AG08395 (cell line): ENCODE data around the gene NLRP14.

Experiments
- DNase-seq: peaks from one replicate; pipeline ENCODE4 v3.0.0; 2012; ENCODE audit warnings: mixed read lengths, low spot score

The NLRP14 gene

GRCh38 chr11:7050191-7050590, 29.9 kb downstream of the NLRP14 start:
- DNase-seq = no peak

- no peak for DNase-seq
Observed at GRCh38 chr11:7056828-7057513, 36.7 kb downstream of the NLRP14 start.

GRCh38 chr11:7057641-7058040, 37.4 kb downstream of the NLRP14 start:
- no peak for DNase-seq

- DNase-seq = peak; percentile 32
Observed at GRCh38 chr11:7060868-7061267, 40.6 kb downstream of the NLRP14 start.

DNA sequence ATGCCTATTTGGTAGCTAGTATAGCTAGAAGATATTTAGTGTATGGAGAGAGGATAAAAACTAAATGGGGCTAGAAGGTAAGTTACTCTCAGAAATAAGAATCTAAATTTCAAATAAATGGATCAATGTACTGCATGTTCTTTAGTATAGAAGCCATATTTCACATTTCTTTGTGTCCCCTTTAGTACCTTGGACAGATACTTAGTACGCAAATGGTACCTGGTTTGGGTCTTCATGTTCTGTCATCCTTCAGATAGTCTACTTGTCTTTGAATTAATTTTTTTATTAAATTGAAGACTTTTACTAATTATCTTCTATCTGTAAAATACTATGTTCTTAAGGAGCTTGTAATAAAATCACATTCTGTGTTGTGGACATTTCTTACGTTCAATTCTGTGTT, 42.3 kb downstream of the NLRP14 start:
- DNase-seq = no peak

DNA sequence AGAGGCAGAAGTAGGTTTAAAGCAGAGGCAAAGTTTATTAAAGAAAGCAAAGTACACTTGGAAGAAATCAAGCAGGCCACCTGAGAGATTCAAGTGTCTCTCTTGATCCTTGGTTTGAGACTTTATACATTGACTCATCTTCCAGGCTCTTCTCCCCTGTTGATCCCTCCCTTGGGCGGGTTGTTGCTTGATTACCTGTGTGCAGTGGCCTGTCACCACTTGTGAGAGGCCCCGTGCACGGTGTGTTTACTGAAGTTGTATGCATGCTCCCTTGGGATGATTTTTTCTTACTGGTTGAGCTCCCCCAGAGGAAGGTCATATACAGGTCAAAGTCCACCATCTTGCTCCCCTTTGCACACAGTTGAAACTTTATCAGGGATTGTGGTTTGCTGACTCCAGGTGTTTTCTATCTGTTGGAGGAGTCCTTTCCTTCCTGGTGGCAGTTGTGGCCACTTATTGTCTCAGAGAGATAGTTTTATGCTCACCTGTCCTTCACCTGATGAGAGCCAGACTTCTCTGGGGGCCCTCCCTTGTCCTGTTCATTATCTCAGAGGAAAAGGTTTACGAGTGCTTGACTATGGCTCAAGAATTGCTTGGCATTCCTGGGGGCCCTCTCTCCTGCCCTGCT, 52.2 kb downstream of the NLRP14 start:
- no peak for DNase-seq

DNA sequence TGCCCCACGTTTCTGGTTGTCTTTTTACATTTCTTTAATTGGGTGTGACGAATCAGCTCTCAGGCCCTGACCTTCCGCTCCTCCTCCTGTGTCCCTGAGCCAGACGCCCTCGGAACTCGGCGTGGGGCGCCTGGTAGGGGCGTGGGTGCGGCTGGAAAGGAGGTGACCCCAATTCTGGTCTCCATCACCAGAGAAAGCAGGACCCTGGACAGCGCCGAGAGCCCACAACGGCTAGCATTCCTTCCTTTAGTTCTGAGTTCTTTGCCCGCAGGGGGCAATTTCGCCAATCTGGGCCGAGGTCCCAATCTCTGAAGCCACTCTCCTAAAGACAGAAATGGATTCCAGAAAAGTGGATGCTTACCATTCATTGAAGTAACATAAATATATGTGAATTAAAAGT, 56.8 kb downstream of the NLRP14 start:
- no peak for DNase-seq

GRCh38 chr11:7079545-7080135, 59.4 kb downstream of the NLRP14 start:
- no peak for DNase-seq

- DNase-seq = no peak
Observed at GRCh38 chr11:7080900-7081299, 60.6 kb downstream of the NLRP14 start.

DNA sequence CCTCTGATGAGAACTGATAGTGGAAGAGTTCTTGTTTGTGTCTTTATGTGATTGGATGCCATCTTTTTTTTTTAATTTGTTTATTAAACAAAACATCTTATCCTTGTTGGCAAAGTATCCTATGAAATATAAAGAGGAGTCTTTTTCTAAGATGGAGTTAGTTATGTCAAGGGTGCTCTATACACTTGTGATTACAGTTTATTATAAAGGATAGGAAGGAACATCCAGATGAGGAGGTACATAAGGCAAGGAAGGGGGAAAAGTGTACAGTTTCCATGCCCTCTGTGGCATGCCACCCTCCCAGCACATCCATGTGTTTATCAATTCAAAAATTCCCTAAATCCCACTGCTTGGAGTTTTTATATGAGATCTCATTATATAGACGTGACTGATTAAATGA, 61.2 kb downstream of the NLRP14 start:
- no peak for DNase-seq

DNA sequence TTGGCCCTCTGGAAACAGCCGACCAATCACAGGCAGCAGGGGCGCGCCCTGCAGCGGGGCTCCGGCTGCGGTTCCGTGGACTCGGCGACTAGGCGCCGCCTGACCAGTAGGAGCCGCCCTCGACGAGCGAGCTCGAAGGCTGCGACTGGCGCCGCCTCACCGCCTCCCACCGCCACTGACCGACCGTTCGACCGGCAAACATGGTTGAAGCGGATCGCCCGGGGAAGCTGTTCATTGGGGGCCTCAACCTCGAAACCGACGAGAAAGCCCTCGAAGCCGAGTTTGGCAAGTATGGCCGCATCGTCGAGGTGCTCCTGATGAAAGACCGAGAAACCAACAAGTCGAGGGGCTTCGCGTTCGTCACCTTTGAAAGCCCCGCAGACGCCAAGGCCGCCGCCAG, 68.6 kb downstream of the NLRP14 start, which contains the start of gene RBMXL2:
Gene RBMXL2 (plus strand): TSS at position 78 of the 400 bp plus-strand sequence. CDS start 123 bp downstream, at position 201.
- no peak for DNase-seq

GRCh38 chr11:7089328-7090251, 69.3 kb downstream of the NLRP14 start:
- DNase-seq = no peak

GRCh38 chr11:7098235-7098832, 78.1 kb downstream of the NLRP14 start:
- peak; percentile 65 for DNase-seq

GRCh38 chr11:7115780-7116179, 95.5 kb downstream of the NLRP14 start:
- DNase-seq = no peak

- DNase-seq = no peak
Observed at GRCh38 chr11:7116370-7116769, 96.1 kb downstream of the NLRP14 start.
